HepG2 (cell line): ENCODE measurements around the gene PCSK1. TPM values are rescaled to one million over a fixed set of nuclear protein-coding genes. Genes with fewer than 3 reads are reported as not detected.

ENCODE experiments used
- MED8 ChIP-seq: sonication (generic); formaldehyde crosslinking; IDR thresholded peaks from 2 replicates; pipeline ENCODE4 v1.8.1; 2023; ENCODE audit warnings: mild to moderate bottlenecking, missing genetic modification reagents; ENCODE audit not compliant: insufficient replicate concordance
- MIXL1 ChIP-seq: IDR thresholded peaks from 2 replicates; pipeline ENCODE4 v1.6.1; 2016
- NFE2L1 ChIP-seq: sonication (generic); formaldehyde crosslinking; IDR thresholded peaks from 2 replicates; pipeline ENCODE4 v1.4.0; 2020; ENCODE audit warnings: missing genetic modification reagents, mild to moderate bottlenecking, borderline replicate concordance
- SOX6 ChIP-seq, 2 experiments: fragments of 450-650 bp in 1 of 2; sonication (generic) in 1 of 2; formaldehyde crosslinking in 1 of 2; IDR thresholded peaks; 2 replicates each; pipeline versions ENCODE4 v1.4.0 to v1.6.1; 2017 to 2020; ENCODE audit warnings: antibody characterized with exemption in 1 of 2, mild to moderate bottlenecking in 1 of 2, missing genetic modification reagents in 1 of 2
- SP140L ChIP-seq: sonication (generic); formaldehyde crosslinking; IDR thresholded peaks from 2 replicates; pipeline ENCODE4 v1.4.0; 2020; ENCODE audit warnings: missing genetic modification reagents, borderline replicate concordance
- ZFP1 ChIP-seq: IDR thresholded peaks from 2 replicates; pipeline ENCODE4 v1.6.1; 2016
- ZNF530 ChIP-seq: sonication (generic); formaldehyde crosslinking; IDR thresholded peaks from 2 replicates; pipeline ENCODE4 v1.5.0; 2020; ENCODE audit warnings: low read depth, mild to moderate bottlenecking, missing genetic modification reagents
- ZZZ3 ChIP-seq: sonication (generic); formaldehyde crosslinking; IDR thresholded peaks from 2 replicates; pipeline ENCODE4 v1.4.0; 2020; ENCODE audit warnings: missing genetic modification reagents, mild to moderate bottlenecking, borderline replicate concordance
- polyA plus RNA-seq, 8 experiments: library from polyadenylated mRNA; depleted of rRNA in 3 of 8; stranded (reverse) in 7 of 8; unstranded in 1 of 8; fragments of >200 nt; fragmentation: Illumina TruSeq in 4 of 8; extraction: Trizol in 4 of 8; gene quantifications; 2 replicates each; pipeline versions ENCODE4 v1.2.1 to v1.2.3, GENCODE V29; 2011 to 2016; ENCODE audit warnings: low read depth in 4 of 8, missing spikeins in 1 of 8, mixed read lengths in 1 of 8; ENCODE audit not compliant: insufficient read depth in 1 of 8
- total RNA-seq, 5 experiments: library from RNA; depleted of rRNA; stranded (reverse); fragments of >200 nt; fragmentation: Illumina TruSeq; extraction: Trizol; gene quantifications; 2 replicates each; pipeline ENCODE4 v1.2.3, GENCODE V29; 2016; ENCODE audit warnings: low read depth in 1 of 5
- TF ChIP-seq, protein P1 (sequence below), 2 experiments: sonication (generic) in 1 of 2; formaldehyde crosslinking in 1 of 2; IDR thresholded peaks; 2 replicates each; pipeline versions ENCODE4 v1.6.1 to v1.9.0; 2014 to 2022; ENCODE audit warnings: antibody characterized with exemption in 1 of 2, borderline replicate concordance in 1 of 2, inconsistent platforms in 1 of 2, low read depth in 1 of 2, missing genetic modification reagents in 1 of 2
- TF ChIP-seq, protein P2 (sequence below): sonication (generic); formaldehyde crosslinking; IDR thresholded peaks from 2 replicates; pipeline ENCODE4 v1.4.0; 2020; ENCODE audit warnings: missing genetic modification reagents
- TF ChIP-seq, protein P3 (sequence below): sonication (generic); formaldehyde crosslinking; IDR thresholded peaks from 2 replicates; pipeline ENCODE4 v1.5.0; 2020; ENCODE audit warnings: mild to moderate bottlenecking, missing genetic modification reagents, borderline replicate concordance

PCSK1 gene
- total and polyA plus RNA-seq, 2 of the 13 experiments (the other 11 are each of a cell fraction or from before 2014, with no cell fraction given) = not detected

DNA sequence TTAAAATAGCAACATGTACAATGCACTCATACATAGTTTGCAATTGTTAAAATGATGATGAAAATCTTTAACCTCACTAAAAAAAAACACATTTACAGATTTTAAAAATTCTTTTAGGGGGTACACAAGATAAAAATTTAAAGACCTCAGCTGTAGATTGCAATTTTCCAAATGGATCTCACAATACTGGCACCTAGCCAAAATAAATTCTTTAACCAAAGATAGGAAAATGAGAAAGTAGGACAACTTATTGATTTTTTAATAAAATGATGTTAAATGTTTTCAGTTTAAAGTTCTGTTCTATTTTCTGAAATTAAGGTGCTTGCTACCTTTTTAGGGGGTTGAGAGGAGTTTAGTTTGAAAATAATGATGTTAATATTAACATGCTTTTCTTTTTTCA lies 90.0 kb downstream of the PCSK1 start (continued):
- TF ChIP-seq, protein P1, sequence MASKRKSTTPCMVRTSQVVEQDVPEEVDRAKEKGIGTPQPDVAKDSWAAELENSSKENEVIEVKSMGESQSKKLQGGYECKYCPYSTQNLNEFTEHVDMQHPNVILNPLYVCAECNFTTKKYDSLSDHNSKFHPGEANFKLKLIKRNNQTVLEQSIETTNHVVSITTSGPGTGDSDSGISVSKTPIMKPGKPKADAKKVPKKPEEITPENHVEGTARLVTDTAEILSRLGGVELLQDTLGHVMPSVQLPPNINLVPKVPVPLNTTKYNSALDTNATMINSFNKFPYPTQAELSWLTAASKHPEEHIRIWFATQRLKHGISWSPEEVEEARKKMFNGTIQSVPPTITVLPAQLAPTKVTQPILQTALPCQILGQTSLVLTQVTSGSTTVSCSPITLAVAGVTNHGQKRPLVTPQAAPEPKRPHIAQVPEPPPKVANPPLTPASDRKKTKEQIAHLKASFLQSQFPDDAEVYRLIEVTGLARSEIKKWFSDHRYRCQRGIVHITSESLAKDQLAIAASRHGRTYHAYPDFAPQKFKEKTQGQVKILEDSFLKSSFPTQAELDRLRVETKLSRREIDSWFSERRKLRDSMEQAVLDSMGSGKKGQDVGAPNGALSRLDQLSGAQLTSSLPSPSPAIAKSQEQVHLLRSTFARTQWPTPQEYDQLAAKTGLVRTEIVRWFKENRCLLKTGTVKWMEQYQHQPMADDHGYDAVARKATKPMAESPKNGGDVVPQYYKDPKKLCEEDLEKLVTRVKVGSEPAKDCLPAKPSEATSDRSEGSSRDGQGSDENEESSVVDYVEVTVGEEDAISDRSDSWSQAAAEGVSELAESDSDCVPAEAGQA (IDR thresholded peaks at IDR 0.05; ENCODE audit: low read depth) = no peak
- TF ChIP-seq, protein P1 (CRISPR knock-in tag; IDR thresholded peaks at IDR 0.05; ENCODE audit: borderline replicate concordance) = no peak
- TF ChIP-seq MED8 (CRISPR knock-in tag) = no peak
- TF ChIP-seq NFE2L1 (CRISPR knock-in tag) = no peak
- TF ChIP-seq ZZZ3 (CRISPR knock-in tag) = no peak
- no peak for TF ChIP-seq ZNF530 (CRISPR knock-in tag)
- TF ChIP-seq MIXL1 (CRISPR knock-in tag) = no peak
- no peak for TF ChIP-seq ZFP1 (CRISPR knock-in tag)
- TF ChIP-seq, protein P2, sequence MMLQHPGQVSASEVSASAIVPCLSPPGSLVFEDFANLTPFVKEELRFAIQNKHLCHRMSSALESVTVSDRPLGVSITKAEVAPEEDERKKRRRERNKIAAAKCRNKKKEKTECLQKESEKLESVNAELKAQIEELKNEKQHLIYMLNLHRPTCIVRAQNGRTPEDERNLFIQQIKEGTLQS = no peak
- TF ChIP-seq, protein P3, sequence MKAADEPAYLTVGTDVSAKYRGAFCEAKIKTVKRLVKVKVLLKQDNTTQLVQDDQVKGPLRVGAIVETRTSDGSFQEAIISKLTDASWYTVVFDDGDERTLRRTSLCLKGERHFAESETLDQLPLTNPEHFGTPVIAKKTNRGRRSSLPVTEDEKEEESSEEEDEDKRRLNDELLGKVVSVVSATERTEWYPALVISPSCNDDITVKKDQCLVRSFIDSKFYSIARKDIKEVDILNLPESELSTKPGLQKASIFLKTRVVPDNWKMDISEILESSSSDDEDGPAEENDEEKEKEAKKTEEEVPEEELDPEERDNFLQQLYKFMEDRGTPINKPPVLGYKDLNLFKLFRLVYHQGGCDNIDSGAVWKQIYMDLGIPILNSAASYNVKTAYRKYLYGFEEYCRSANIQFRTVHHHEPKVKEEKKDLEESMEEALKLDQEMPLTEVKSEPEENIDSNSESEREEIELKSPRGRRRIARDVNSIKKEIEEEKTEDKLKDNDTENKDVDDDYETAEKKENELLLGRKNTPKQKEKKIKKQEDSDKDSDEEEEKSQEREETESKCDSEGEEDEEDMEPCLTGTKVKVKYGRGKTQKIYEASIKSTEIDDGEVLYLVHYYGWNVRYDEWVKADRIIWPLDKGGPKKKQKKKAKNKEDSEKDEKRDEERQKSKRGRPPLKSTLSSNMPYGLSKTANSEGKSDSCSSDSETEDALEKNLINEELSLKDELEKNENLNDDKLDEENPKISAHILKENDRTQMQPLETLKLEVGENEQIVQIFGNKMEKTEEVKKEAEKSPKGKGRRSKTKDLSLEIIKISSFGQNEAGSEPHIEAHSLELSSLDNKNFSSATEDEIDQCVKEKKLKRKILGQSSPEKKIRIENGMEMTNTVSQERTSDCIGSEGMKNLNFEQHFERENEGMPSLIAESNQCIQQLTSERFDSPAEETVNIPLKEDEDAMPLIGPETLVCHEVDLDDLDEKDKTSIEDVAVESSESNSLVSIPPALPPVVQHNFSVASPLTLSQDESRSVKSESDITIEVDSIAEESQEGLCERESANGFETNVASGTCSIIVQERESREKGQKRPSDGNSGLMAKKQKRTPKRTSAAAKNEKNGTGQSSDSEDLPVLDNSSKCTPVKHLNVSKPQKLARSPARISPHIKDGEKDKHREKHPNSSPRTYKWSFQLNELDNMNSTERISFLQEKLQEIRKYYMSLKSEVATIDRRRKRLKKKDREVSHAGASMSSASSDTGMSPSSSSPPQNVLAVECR (CRISPR knock-in tag) = no peak
- no peak for TF ChIP-seq SP140L
- no peak for TF ChIP-seq SOX6 (IDR thresholded peaks at IDR 0.05)
- TF ChIP-seq SOX6 (CRISPR knock-in tag; IDR thresholded peaks at IDR 0.05) = no peak
